PC-9 (cell line): ENCODE measurements around the gene HACD2.

Experiments used
- EZH2 ChIP-seq: fragments of 200-600 bp; sonication (generic); IDR thresholded peaks from 2 replicates; pipeline ENCODE4 v1.8.0; 2017; ENCODE audit warnings: antibody characterized with exemption, low read depth
- TF ChIP-seq, protein P1 (sequence below): fragments of 200-600 bp; sonication (generic); conservative IDR thresholded peaks from 2 replicates; pipeline ENCODE4 v1.6.1; 2017; ENCODE audit warnings: mixed run types, antibody characterized with exemption, mild to moderate bottlenecking, moderate library complexity

DNA sequence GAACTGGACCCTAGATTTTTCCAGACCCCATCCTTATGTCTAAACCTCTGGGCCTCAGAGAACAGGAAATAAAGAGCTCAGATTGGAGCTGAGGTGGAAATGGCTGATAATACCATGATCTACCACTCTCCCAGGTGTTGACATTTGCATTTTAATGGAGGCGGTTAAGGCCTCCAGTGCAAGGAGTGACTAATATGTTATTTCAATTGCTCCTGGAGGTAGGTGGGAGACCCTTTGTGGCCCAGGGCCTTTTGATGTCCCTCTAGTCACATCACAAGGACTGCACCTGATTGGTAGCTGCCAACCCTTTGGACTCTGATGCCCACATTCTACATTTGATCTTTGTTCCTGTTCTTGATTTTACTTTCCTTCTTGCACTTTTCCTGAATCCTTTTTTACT, 127.0 kb downstream of the HACD2 start:
- TF ChIP-seq, protein P1, sequence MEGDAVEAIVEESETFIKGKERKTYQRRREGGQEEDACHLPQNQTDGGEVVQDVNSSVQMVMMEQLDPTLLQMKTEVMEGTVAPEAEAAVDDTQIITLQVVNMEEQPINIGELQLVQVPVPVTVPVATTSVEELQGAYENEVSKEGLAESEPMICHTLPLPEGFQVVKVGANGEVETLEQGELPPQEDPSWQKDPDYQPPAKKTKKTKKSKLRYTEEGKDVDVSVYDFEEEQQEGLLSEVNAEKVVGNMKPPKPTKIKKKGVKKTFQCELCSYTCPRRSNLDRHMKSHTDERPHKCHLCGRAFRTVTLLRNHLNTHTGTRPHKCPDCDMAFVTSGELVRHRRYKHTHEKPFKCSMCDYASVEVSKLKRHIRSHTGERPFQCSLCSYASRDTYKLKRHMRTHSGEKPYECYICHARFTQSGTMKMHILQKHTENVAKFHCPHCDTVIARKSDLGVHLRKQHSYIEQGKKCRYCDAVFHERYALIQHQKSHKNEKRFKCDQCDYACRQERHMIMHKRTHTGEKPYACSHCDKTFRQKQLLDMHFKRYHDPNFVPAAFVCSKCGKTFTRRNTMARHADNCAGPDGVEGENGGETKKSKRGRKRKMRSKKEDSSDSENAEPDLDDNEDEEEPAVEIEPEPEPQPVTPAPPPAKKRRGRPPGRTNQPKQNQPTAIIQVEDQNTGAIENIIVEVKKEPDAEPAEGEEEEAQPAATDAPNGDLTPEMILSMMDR: no peak
- TF ChIP-seq EZH2: no peak
